Measurements from ENCODE around the gene USP10.

USP10 gene

GRCh38 chr16:84699712-84700445 is at the start of gene USP10:
USP10 (plus strand) TSS chr16:84700000; CDS start chr16:84700091, 91 bp downstream.
- H3K4me3 ChIP-seq (ENCODE audit: low read length), result peak within 1 kb of the TSS; percentile 94
- TF ChIP-seq ZNF274 (IDR thresholded peaks at IDR 0.05; ENCODE audit: low read depth, low read length), result no peak

DNA sequence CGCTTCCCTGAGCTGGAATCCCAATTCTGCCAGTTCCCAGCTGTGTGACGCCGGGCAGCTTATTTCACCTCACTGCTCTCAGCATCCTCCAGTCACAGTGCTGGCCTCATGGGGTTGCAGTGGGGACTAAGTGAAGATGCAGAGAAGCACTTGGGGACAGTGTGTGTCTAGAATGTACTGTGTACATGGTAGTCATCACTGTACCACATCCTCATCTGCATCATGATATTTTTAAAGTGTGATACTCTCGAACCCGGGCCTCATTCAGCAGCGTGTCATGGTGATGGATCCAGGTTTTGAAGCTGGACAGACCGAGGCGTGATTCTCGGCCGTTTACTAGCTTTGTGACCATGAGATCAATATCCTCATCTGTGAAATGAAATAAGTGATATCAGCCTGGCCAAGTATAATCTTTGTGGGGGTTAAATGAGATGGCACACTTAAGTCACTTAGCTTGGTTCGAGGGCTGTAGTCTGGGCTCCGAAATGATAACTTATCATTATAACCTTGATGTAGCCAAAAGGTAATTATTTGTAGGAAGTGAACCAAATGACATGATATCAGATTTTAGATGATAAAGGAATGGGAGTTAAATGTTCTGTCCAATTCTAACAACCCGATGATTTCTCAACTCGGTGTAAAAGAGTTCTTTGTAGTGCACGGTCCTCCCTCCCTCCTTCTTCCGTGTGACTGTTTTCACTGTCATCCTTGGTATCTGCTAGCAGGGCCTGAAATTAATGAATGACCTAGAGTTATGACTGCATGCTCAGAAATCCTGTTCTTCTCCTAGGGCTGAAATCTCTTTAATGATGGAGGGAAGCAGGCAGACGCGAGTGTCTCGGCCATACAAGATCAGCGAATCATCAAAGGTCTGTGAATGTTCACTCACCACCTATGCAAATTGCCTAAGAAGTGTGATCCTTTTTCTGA is 49.5 kb upstream of the USP10 start:
- H3K4me3 ChIP-seq (ENCODE audit: low read length), result no peak overlapping the region
- no peak for TF ChIP-seq ZNF274 (IDR thresholded peaks at IDR 0.05; ENCODE audit: low read depth, low read length)

- H3K4me3 ChIP-seq (ENCODE audit: low read length), result no peak overlapping the region
- no peak for TF ChIP-seq ZNF274 (IDR thresholded peaks at IDR 0.05; ENCODE audit: low read depth, low read length)
These were observed 47.2 kb upstream of the USP10 start for GRCh38 chr16:84652566-84652965.

DNA sequence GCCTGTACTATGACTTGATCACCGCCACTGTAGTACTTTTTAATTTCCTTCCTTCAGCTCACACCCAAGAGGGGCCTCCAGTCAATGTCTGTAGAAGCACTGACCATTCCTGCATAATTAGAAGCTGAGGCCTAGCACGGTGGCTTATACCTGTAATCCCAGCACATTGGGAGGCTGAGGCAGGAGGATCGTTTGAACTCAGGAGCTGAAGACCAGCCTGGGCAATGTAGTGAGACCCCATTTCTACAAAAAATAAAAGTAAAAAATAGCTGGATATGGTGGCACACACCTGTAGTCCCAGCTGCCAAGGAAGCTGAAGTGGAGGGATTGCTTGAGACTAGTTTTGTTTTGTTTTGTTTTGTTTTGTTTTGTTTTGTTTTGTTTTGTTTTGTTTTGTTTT is 45.6 kb upstream of the USP10 start:
- TF ChIP-seq ZNF274 (IDR thresholded peaks at IDR 0.05; ENCODE audit: low read depth, low read length), result no peak
- H3K4me3 ChIP-seq (ENCODE audit: low read length), result no peak overlapping the region

- no peak for TF ChIP-seq ZNF274 (IDR thresholded peaks at IDR 0.05; ENCODE audit: low read depth, low read length)
These were observed 44.8 kb upstream of the USP10 start for GRCh38 chr16:84654998-84655397.

GRCh38 chr16:84656649-84657048 is 43.2 kb upstream of the USP10 start:
- H3K4me3 ChIP-seq (ENCODE audit: low read length), result no peak overlapping the region
- no peak for TF ChIP-seq ZNF274 (IDR thresholded peaks at IDR 0.05; ENCODE audit: low read depth, low read length)

More at GRCh38 chr16:84654998-84655397, 44.8 kb upstream of the USP10 start:
- no peak overlapping the region for H3K4me3 ChIP-seq (ENCODE audit: low read length)

DNA sequence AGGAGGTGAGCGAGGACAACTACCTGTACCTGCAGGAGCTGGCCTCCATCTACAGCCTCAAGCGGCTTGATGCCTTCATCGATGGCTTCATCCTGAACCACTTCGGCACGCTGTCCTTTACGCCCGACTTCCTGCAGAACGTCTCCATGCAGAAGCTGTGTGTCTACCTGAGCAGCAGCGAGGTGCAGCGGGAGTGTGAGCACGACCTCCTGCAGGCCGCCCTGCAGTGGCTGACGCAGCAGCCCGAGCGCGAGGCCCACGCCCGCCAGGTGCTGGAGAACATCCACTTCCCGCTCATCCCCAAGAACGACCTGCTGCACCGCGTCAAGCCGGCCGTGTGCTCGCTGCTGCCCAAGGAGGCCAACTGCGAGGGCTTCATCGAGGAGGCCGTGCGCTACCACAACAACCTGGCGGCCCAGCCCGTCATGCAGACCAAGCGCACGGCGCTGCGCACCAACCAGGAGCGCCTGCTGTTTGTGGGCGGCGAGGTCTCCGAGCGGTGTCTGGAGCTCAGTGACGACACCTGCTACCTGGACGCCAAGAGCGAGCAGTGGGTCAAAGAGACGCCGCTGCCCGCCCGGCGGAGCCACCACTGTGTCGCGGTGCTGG is 42.5 kb upstream of the USP10 start:
- TF ChIP-seq ZNF274 (IDR thresholded peaks at IDR 0.05; ENCODE audit: low read depth, low read length), result no peak

DNA sequence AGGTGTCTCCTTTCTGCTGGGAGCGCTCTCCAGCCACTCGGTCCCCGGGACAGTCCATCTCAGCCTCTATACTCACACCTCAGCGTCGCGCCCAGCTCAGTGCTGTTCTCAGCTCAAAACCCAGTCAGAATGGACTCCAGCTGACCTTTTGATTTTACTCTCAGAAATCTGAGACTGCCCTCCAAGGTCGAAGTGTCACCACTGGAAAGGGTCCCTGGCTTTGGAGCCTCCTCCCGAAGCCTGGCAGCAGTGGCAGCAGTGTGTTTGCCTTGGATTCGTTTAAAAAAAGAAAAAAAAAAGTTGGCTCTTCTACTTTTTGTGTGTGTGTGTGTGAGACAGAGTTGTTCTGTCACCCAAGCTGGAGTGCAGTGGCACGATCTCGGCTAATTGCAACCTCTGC is 41.1 kb upstream of the USP10 start:
- TF ChIP-seq ZNF274 (IDR thresholded peaks at IDR 0.05; ENCODE audit: low read depth, low read length), result no peak

More for the DNA sequence above, 42.5 kb upstream of the USP10 start:
- H3K4me3 ChIP-seq (ENCODE audit: low read length), result no peak overlapping the region

GRCh38 chr16:84659656-84660300 is 40.0 kb upstream of the USP10 start:
- no peak overlapping the region for H3K4me3 ChIP-seq (ENCODE audit: low read length)
- TF ChIP-seq ZNF274 (IDR thresholded peaks at IDR 0.05; ENCODE audit: low read depth, low read length), result no peak

More for the DNA sequence above, 41.1 kb upstream of the USP10 start:
- no peak overlapping the region for H3K4me3 ChIP-seq (ENCODE audit: low read length)

DNA sequence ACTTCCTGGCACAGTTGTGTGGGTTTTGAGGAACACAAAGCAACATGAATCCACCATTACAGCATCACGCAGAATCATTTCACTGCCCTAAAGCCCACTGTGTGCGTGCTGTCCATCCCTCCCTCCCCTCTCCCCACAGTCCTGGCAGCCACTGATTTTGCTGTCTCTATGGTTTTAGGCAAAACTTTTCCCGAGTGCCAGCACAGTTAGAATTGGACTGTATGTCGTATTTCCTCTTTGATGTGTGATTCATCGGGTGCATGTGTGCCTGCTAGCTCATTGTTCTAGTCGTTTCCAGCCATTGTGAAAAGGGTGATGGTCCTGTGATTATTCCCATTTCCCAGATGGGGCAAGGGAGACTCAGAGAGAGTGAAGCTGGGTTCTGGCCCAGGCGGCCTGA is 38.8 kb upstream of the USP10 start:
- H3K4me3 ChIP-seq (ENCODE audit: low read length), result no peak overlapping the region
- no peak for TF ChIP-seq ZNF274 (IDR thresholded peaks at IDR 0.05; ENCODE audit: low read depth, low read length)

DNA sequence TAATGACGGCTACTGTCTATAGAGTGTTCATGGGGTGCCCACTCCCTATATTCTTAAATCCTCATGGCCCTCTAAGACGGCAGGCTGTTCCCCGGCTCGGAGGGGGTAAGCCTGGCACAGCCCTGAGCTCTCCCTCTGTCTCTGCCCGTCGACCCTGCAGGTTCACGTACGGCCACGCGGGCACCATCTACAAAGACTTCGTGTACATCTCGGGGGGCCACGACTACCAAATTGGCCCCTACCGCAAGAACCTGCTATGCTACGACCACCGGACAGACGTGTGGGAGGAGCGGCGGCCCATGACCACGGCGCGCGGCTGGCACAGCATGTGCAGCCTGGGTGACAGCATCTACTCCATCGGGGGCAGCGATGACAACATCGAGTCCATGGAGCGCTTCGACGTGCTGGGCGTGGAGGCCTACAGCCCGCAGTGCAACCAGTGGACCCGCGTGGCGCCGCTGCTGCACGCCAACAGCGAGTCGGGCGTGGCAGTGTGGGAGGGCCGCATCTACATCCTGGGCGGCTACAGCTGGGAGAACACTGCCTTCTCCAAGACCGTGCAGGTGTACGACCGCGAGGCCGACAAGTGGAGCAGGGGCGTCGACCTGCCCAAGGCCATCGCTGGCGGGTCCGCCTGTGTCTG is 38.3 kb upstream of the USP10 start:
- no peak overlapping the region for H3K4me3 ChIP-seq (ENCODE audit: low read length)
- TF ChIP-seq ZNF274 (IDR thresholded peaks at IDR 0.05; ENCODE audit: low read depth, low read length), result no peak

DNA sequence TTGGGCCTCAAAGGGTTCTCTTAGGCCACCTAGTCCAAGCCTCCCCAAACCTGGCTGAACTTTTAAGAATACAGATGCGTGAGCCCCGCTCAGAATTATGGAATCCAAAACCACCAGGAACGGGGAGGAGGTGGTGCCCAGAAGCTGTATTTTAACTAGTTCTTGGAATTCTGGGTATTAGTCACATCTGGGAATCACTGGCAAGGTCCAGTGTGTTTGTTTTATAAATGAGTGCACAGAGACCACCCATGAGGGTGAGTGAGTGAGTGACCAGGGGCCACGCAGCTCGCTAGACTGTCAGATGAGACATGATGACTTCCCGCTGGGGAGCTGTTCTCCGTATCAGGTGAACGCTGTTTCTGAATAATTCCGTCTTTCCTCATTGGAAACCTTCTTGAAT is 37.3 kb upstream of the USP10 start:
- TF ChIP-seq ZNF274 (IDR thresholded peaks at IDR 0.05; ENCODE audit: low read depth, low read length), result no peak
- H3K4me3 ChIP-seq (ENCODE audit: low read length), result no peak overlapping the region

GRCh38 chr16:84663433-84664101 is 36.2 kb upstream of the USP10 start:
- TF ChIP-seq ZNF274 (IDR thresholded peaks at IDR 0.05; ENCODE audit: low read depth, low read length), result no peak
- H3K4me3 ChIP-seq (ENCODE audit: low read length), result peak overlapping the region; percentile 11; the same call in 1 of the 2 replicates

Data from GM08714 (cell line).